Measurements from ENCODE around the gene TRIM58. TPM values are rescaled to one million over a fixed set of nuclear protein-coding genes. Genes with fewer than 3 reads are reported as not detected.

Gene TRIM58
- total RNA-seq, 1 donor from 2014 or later = 4.0 TPM

DNA sequence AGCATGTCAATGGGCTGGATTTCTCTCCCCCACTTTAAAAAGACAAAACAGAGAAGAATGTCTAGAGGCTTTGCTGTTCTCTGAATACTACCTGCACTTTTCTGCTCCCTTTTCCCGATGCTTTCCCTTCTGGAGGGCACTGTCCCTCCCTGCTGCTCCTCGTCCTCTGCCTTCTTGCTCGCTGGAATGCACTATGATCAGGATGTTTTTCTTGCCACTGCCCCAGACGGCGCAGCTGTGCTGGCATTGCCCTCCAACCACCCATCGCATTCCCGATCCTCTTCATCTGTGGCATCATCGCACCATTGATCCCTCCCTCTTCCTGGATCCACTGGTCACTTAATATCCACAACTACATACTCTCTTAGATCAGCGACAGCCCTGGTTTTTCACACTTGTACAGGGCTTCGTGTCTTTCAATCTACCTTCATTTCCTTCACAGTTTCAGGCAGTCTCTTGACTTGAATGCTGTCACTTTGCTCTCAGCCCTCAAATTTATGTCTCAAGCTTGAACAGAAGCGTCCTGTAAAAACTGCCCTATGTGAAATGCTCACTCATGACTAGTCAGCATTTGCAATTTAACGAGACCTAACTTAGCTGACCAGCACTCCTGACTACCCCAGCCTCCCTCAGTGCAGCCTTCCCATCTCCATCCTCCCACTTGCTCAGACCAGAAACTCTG, 11.8 kb upstream of the TRIM58 start:
- Histone ChIP-seq H3K27me3 (ENCODE audit: low read depth) (no peaks in the 10 kb centered on the region), H3K27ac (no peak overlapping the region), H3K9me3 (no peaks in the 10 kb centered on the region), H3K36me3 (no peaks in the 10 kb centered on the region), H3K4me1 (no peaks in the 10 kb centered on the region), H3K4me3 (no peak overlapping the region)
- no peak for DNase-seq
- TF ChIP-seq, protein P1, sequence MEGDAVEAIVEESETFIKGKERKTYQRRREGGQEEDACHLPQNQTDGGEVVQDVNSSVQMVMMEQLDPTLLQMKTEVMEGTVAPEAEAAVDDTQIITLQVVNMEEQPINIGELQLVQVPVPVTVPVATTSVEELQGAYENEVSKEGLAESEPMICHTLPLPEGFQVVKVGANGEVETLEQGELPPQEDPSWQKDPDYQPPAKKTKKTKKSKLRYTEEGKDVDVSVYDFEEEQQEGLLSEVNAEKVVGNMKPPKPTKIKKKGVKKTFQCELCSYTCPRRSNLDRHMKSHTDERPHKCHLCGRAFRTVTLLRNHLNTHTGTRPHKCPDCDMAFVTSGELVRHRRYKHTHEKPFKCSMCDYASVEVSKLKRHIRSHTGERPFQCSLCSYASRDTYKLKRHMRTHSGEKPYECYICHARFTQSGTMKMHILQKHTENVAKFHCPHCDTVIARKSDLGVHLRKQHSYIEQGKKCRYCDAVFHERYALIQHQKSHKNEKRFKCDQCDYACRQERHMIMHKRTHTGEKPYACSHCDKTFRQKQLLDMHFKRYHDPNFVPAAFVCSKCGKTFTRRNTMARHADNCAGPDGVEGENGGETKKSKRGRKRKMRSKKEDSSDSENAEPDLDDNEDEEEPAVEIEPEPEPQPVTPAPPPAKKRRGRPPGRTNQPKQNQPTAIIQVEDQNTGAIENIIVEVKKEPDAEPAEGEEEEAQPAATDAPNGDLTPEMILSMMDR (IDR thresholded peaks at IDR 0.05) = no peak
- ATAC-seq = no peak
- intact Hi-C loops (cut with DNase I) = no loop called here

DNA sequence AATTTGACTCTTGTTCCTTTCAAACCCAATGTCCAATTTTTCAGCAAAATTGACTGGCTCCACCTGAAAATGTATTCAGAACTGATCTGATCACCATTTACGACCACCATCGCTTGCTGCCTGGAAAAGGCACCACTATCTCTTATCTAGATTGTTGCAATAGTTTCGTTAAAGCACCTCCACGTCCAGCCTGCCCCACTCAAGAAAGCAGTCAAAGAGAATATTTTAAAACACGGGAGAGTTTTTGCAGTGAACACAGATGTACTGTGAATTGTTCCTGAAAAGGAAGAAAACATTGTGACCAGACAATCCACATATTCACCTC, 11.3 kb upstream of the TRIM58 start:
- H3K27ac ChIP-seq = no peak overlapping the region

DNA sequence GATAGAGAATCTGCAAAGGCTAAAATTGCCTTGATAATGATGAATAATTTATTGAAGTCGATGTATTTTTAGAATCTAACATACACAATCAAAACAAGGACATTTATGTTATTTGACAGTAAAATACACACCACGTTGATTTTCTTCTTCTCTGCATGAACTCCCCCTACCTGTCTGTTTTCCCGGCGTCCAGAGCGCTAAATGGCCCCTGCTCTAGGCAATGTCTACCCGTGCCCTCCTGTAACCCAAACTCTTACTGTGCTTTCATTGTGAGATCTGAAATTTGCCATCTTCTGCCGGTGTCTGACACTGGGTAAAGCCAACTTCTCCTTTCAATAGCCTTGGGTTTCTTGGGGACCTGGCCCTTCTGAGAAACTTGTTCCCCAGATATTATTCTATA, 8.6 kb upstream of the TRIM58 start:
- no peak for ATAC-seq
- no peaks in the 10 kb centered on the region for H3K9me3 ChIP-seq
- H3K4me1 ChIP-seq = no peaks in the 10 kb centered on the region
- no peak for DNase-seq
- no peak overlapping the region for H3K27ac ChIP-seq
- TF ChIP-seq, protein P1 (IDR thresholded peaks at IDR 0.05) = no peak
- no peaks in the 10 kb centered on the region for H3K36me3 ChIP-seq
- no peak overlapping the region for H3K4me3 ChIP-seq
- H3K27me3 ChIP-seq (ENCODE audit: low read depth) = no peaks in the 10 kb centered on the region
- intact Hi-C loops (cut with DNase I) = no loop called here

More for the DNA sequence above, 11.3 kb upstream of the TRIM58 start:
- Histone ChIP-seq H3K9me3 (no peaks in the 10 kb centered on the region), H3K36me3 (no peaks in the 10 kb centered on the region), H3K4me3 (no peak overlapping the region), H3K4me1 (no peaks in the 10 kb centered on the region), H3K27me3 (ENCODE audit: low read depth) (no peaks in the 10 kb centered on the region)
- DNase-seq (no peak), ATAC-seq (no peak)
- intact Hi-C loops (cut with DNase I) = no loop called here
- TF ChIP-seq, protein P1 (IDR thresholded peaks at IDR 0.05) = no peak

DNA sequence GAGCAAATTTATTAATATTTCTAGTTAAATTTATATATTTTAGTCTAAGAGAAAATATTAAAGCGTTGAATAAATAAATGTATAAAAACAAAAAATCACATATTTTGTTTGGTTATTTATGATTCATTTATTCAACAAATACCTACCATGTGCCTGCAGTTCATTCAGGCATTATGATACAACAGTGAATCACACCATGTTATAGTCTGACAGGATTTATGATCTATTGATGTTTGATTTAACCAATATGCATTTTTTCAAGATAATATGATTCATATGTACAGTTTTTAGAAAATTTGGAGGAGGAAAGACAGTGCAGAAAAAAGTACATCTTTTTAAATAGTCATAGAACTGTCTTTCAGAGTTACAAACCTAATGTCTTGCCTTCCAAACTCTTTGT, 7.4 kb upstream of the TRIM58 start:
- Histone ChIP-seq H3K27me3 (ENCODE audit: low read depth) (no peaks in the 10 kb centered on the region), H3K9me3 (no peaks in the 10 kb centered on the region), H3K27ac (no peak overlapping the region), H3K4me1 (no peaks in the 10 kb centered on the region), H3K36me3 (no peaks in the 10 kb centered on the region), H3K4me3 (no peak overlapping the region)
- intact Hi-C loops (cut with DNase I) = no loop called here
- DNase-seq (no peak), ATAC-seq (no peak)
- TF ChIP-seq, protein P1 (IDR thresholded peaks at IDR 0.05) = no peak

DNA sequence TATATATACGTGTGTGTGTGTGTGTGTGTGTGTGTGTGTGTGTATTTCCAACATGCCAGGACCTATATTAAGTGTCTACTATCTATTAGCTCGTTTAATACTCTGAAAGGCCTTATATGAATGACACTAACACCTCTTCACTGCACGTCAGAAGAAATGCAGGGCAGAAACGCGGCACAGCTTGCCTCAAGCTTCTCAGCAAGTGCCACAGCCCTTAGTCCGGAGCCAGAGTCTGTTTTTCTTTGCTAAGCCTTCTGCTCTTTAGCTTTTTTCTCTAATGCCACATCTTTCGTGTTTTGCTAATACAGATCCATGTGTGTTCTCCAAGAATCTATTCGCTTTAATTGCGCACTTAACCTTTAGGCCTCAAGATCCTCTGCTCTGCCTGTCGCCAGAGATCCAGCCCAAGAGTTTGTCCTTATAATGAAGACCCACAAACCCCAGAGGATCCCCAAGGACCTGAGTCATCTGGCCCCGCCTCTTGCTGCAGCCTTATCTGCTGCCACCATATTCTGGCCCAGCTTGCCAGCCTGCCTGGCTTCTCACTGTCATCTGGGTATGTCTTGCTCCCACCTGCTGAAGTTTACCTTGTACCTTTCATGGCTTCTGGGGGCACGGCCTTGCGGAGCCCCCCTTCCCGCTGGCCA, 2.0 kb upstream of the TRIM58 start:
- Histone ChIP-seq H3K36me3 (no peaks in the 10 kb centered on the region), H3K4me1 (no peaks in the 10 kb centered on the region), H3K27ac (no peak overlapping the region), H3K4me3 (no peak overlapping the region), H3K27me3 (ENCODE audit: low read depth) (peaks cover 17% of the 10 kb centered on the region), H3K9me3 (no peaks in the 10 kb centered on the region)
- intact Hi-C loops (cut with DNase I) = no loop called here
- DNase-seq (no peak), ATAC-seq (no peak)
- TF ChIP-seq, protein P1 (IDR thresholded peaks at IDR 0.05) = no peak

All from lower lobe of right lung (tissue), 2 donors.